ENCODE data around the gene CALM1.

DNA sequence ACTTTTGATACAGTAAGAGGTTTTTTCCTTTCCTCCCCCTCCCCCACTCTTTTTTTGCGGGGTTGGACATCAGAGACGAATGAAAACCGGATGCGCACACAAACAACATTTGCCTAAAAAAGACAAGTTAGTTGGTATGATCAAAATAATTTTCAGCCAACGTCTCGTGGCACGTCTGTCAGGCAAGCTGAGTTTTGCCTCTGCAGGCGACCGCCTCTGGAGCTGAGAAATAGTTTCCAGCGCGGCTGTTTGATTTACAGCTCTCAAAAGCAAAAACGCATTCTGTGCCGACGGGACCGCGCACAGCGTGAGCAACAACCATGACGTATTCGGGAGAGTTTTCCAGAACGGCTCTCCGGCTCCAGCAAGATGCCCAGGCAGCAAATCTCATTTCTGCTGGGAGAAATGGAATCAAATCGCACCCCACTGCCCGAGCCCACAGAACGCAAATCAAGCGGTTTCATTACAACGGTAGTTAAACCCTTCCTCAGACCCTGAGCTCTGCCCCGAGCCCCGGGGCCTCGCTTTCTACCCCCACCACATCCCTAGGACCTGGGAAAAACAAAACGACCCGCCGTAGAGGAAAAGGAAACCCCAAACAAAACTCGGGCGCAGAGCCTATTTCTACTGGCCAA, 14.2 kb upstream of the CALM1 start:
- TF ChIP-seq, protein P1, sequence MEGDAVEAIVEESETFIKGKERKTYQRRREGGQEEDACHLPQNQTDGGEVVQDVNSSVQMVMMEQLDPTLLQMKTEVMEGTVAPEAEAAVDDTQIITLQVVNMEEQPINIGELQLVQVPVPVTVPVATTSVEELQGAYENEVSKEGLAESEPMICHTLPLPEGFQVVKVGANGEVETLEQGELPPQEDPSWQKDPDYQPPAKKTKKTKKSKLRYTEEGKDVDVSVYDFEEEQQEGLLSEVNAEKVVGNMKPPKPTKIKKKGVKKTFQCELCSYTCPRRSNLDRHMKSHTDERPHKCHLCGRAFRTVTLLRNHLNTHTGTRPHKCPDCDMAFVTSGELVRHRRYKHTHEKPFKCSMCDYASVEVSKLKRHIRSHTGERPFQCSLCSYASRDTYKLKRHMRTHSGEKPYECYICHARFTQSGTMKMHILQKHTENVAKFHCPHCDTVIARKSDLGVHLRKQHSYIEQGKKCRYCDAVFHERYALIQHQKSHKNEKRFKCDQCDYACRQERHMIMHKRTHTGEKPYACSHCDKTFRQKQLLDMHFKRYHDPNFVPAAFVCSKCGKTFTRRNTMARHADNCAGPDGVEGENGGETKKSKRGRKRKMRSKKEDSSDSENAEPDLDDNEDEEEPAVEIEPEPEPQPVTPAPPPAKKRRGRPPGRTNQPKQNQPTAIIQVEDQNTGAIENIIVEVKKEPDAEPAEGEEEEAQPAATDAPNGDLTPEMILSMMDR (IDR thresholded peaks at IDR 0.05; ENCODE audit: poor library complexity, severe bottlenecking) = no peak
- TF ChIP-seq MXI1 (conservative IDR thresholded peaks at IDR 0.05; ENCODE audit: poor library complexity, severe bottlenecking) (no peak), POLR2AphosphoS5 (IDR thresholded peaks at IDR 0.05) (peak; percentile 11), EZH2 (IDR thresholded peaks at IDR 0.05; ENCODE audit: borderline replicate concordance, insufficient read depth, low read length, poor library complexity, severe bottlenecking) (no peak), TAF1 (IDR thresholded peaks at IDR 0.05; ENCODE audit: low read depth) (peak; percentile 65), RAD21 (conservative IDR thresholded peaks at IDR 0.05) (no peak)

Measured in neural cell (in vitro differentiated cells).